DND-41 (cell line): ENCODE measurements around the gene XIRP2.
A peak's percentile ranks its signal among the peaks of the same experiment; 100 is the strongest.

Experiments
- ATAC-seq: fragments of 200-7000 bp; cut with Tn5 transposase; 3 replicates; pipeline ENCODE4 v1.9.1; 2021; ENCODE audit warnings: low read depth; ENCODE audit not compliant: insufficient read depth
- DNase-seq: peaks from one replicate; pipeline ENCODE4 v3.0.0-alpha.2; 2020
- H2AFZ ChIP-seq: 2 replicates; pipeline ENCODE4 v1.6.0; 2012; ENCODE audit warnings: low read depth, low read length
- H3K27ac ChIP-seq: 2 replicates; pipeline ENCODE4 v1.5.1; 2012; ENCODE audit warnings: low read length, inconsistent platforms
- H3K27me3 ChIP-seq: fragments of 200-600 bp; sonication (generic); 2 replicates; pipeline ENCODE4 v1.6.0; 2012; ENCODE audit warnings: low read length, mild to moderate bottlenecking, inconsistent platforms; ENCODE audit not compliant: insufficient read depth, poor library complexity
- H3K36me3 ChIP-seq: 2 replicates; pipeline ENCODE4 v1.5.1; 2012; ENCODE audit warnings: low read length, inconsistent platforms; ENCODE audit not compliant: insufficient read depth
- H3K4me1 ChIP-seq: 2 replicates; pipeline ENCODE4 v1.5.1; 2012; ENCODE audit warnings: mild to moderate bottlenecking, low read length; ENCODE audit not compliant: insufficient read depth
- H3K4me2 ChIP-seq: 2 replicates; pipeline ENCODE4 v1.6.0; 2012; ENCODE audit warnings: mild to moderate bottlenecking, moderate library complexity, low read length, inconsistent platforms; ENCODE audit not compliant: insufficient read depth
- H3K4me3 ChIP-seq, 2 experiments: fragments of 200-600 bp in 1 of 2; shearing (Covaris generic) in 1 of 2; 2 replicates each; pipeline ENCODE4 v1.5.1; 2012 to 2016; ENCODE audit warnings: inconsistent platforms in 2 of 2, low read length in 2 of 2, mild to moderate bottlenecking in 2 of 2, low read depth in 1 of 2, moderate library complexity in 1 of 2
- H3K79me2 ChIP-seq: 2 replicates; pipeline ENCODE4 v1.6.0; 2012; ENCODE audit warnings: low read length, inconsistent platforms; ENCODE audit not compliant: insufficient read depth
- H3K9ac ChIP-seq: 2 replicates; pipeline ENCODE4 v1.6.0; 2012; ENCODE audit warnings: low read depth, mild to moderate bottlenecking, inconsistent platforms, low read length, moderate library complexity
- H3K9me3 ChIP-seq: 2 replicates; pipeline ENCODE4 v1.5.1; 2012; ENCODE audit warnings: low read length, moderate library complexity, mild to moderate bottlenecking, inconsistent platforms; ENCODE audit not compliant: insufficient read depth, severe bottlenecking
- H4K20me1 ChIP-seq: 2 replicates; pipeline ENCODE4 v1.6.0; 2012; ENCODE audit warnings: low read length; ENCODE audit not compliant: insufficient read depth
- CTCF ChIP-seq: IDR thresholded peaks from 2 replicates; pipeline ENCODE4 v1.5.1; 2012; ENCODE audit warnings: borderline replicate concordance, low read length, moderate library complexity, mild to moderate bottlenecking; ENCODE audit not compliant: poor library complexity, severe bottlenecking; ENCODE audit errors: extremely low read depth
- EZH2 ChIP-seq: IDR thresholded peaks from 3 replicates; pipeline ENCODE4 v1.6.1; 2012; ENCODE audit warnings: borderline replicate concordance, low read depth, mild to moderate bottlenecking, moderate library complexity, low read length, inconsistent platforms; ENCODE audit not compliant: severe bottlenecking

XIRP2 gene

GRCh38 chr2:167115541-167115940 is 227.3 kb downstream of the XIRP2 start:
- Histone ChIP-seq H3K27ac (no peak overlapping the region), H3K79me2 (no peaks in the 10 kb centered on the region), H3K36me3 (no peaks in the 10 kb centered on the region), H2AFZ (no peak overlapping the region), H3K4me1 (no peaks in the 10 kb centered on the region), H3K9ac (no peak overlapping the region), H3K4me3 (no peak overlapping the region), H3K9me3 (no peaks in the 10 kb centered on the region), H3K27me3 (no peaks in the 10 kb centered on the region), H3K4me2 (no peak overlapping the region), H4K20me1 (no peaks in the 10 kb centered on the region)
- no peak for TF ChIP-seq EZH2
- no peak for TF ChIP-seq CTCF
- no peak for ATAC-seq
- no peak for DNase-seq

- H4K20me1 ChIP-seq: no peaks in the 10 kb centered on the region
- no peak overlapping the region for H3K27ac ChIP-seq
- H3K79me2 ChIP-seq: no peaks in the 10 kb centered on the region
- H3K27me3 ChIP-seq: no peaks in the 10 kb centered on the region
- no peak for DNase-seq
- no peak for ATAC-seq
- no peak overlapping the region for H3K9ac ChIP-seq
- no peak for TF ChIP-seq CTCF
- TF ChIP-seq EZH2: no peak
- no peak overlapping the region for H3K4me3 ChIP-seq
- no peaks in the 10 kb centered on the region for H3K9me3 ChIP-seq
- H3K4me1 ChIP-seq: no peaks in the 10 kb centered on the region
- no peak overlapping the region for H3K4me2 ChIP-seq
- H3K36me3 ChIP-seq: no peaks in the 10 kb centered on the region
- H2AFZ ChIP-seq: no peak overlapping the region
Observed at GRCh38 chr2:167122389-167122788, 234.1 kb downstream of the XIRP2 start.

DNA sequence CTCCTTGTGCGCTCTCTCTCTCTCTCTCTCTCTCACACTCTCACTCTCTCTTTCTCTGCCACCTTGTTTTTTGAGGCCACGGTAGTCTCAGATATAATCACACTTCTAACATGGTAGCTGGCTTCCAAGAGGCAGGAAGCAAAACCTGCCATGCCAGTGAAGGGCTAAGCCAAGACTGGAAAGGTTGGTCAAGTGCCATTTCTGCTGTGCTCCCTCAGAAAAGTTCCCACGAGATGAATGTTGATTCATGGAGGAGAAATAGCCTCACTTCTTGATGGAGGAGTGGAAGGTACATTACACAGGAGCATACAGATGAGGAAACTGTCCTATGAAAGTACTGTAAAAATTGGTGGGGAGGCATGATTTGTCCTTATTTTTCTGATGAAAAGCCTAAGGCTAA is 237.9 kb downstream of the XIRP2 start:
- H4K20me1 ChIP-seq: no peaks in the 10 kb centered on the region
- H2AFZ ChIP-seq: no peak overlapping the region
- H3K27me3 ChIP-seq: no peaks in the 10 kb centered on the region
- H3K4me2 ChIP-seq: no peak overlapping the region
- no peaks in the 10 kb centered on the region for H3K79me2 ChIP-seq
- no peak overlapping the region for H3K4me3 ChIP-seq
- ATAC-seq (no peak), DNase-seq (no peak)
- TF ChIP-seq CTCF (no peak), EZH2 (no peak)
- H3K9me3 ChIP-seq: no peaks in the 10 kb centered on the region
- H3K4me1 ChIP-seq: no peaks in the 10 kb centered on the region
- no peaks in the 10 kb centered on the region for H3K36me3 ChIP-seq
- H3K27ac ChIP-seq: no peak overlapping the region
- no peak overlapping the region for H3K9ac ChIP-seq

DNA sequence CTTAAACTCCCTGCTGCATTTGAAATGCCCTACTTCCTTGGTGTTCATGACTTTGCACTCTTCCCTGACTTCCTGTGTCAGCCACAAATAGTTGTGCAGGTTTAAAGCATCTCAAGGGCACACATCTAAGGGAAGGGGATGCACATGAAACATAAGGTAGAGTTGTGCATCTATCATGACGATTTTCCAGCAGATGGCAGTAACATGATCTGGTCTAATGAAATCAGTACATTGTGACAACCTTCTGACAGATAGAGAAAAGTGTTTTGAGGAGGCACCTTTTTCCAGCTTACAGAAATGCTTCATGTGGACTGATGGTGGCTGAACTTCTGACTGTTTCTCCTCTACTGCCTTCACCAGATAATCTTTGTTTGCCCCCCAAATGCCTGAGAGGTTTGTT is 238.9 kb downstream of the XIRP2 start:
- no peak for DNase-seq

More for the DNA sequence above, 238.9 kb downstream of the XIRP2 start:
- ATAC-seq: no peak
- Histone ChIP-seq H3K27ac (no peak overlapping the region), H4K20me1 (no peaks in the 10 kb centered on the region), H3K79me2 (no peaks in the 10 kb centered on the region), H3K4me3 (no peak overlapping the region), H3K4me2 (no peak overlapping the region), H3K27me3 (no peaks in the 10 kb centered on the region), H2AFZ (no peak overlapping the region), H3K9me3 (no peaks in the 10 kb centered on the region), H3K36me3 (no peaks in the 10 kb centered on the region), H3K9ac (no peak overlapping the region), H3K4me1 (no peaks in the 10 kb centered on the region)
- TF ChIP-seq CTCF (peak; percentile 31), EZH2 (no peak)
